Liver (tissue), 9 donors: Measurements from ENCODE around the gene CTAGE9. TPM values are rescaled to one million over a fixed set of nuclear protein-coding genes. Genes with fewer than 3 reads are reported as not detected.

ENCODE experiments used
- DNase-seq: peaks from one replicate; pipeline ENCODE4 v3.0.0-alpha.2; 2017; ENCODE audit warnings: low spot score
- H3K27ac ChIP-seq, 2 donors: one replicate each; pipeline ENCODE4 v1.7.0; 2013; ENCODE audit warnings: inconsistent platforms in 2 of 2, low read length in 2 of 2, control low read depth in 1 of 2, low read depth in 1 of 2, mild to moderate bottlenecking in 1 of 2
- H3K27me3 ChIP-seq, 4 donors: one replicate each; pipeline versions ENCODE4 v1.6.1 to v1.7.0; 2013; ENCODE audit warnings: low read length in 3 of 4, inconsistent platforms in 1 of 4, mild to moderate bottlenecking in 1 of 4, moderate library complexity in 1 of 4; ENCODE audit not compliant: control insufficient read depth in 4 of 4, insufficient read depth in 4 of 4
- H3K36me3 ChIP-seq, 4 donors: one replicate each; pipeline versions ENCODE4 v1.6.1 to v1.7.0; 2013; ENCODE audit warnings: low read length in 3 of 4, mild to moderate bottlenecking in 3 of 4, low read depth in 1 of 4, moderate library complexity in 1 of 4; ENCODE audit not compliant: control insufficient read depth in 4 of 4, insufficient read depth in 3 of 4
- H3K4me1 ChIP-seq, 4 donors: one replicate each; pipeline versions ENCODE4 v1.6.1 to v1.7.0; 2013; ENCODE audit warnings: low read length in 3 of 4, mild to moderate bottlenecking in 3 of 4, moderate library complexity in 1 of 4; ENCODE audit not compliant: control insufficient read depth in 4 of 4, insufficient read depth in 4 of 4
- H3K4me3 ChIP-seq, 3 donors: one replicate each; pipeline versions ENCODE4 v1.6.1 to v1.7.0; 2013; ENCODE audit warnings: low read length in 3 of 3, control low read depth in 1 of 3, low read depth in 1 of 3, mild to moderate bottlenecking in 1 of 3
- H3K9ac ChIP-seq, 2 donors: one replicate each; pipeline ENCODE4 v1.7.0; 2013; ENCODE audit warnings: low read length in 2 of 2, mild to moderate bottlenecking in 2 of 2, moderate library complexity in 2 of 2, control low read depth in 1 of 2, low read depth in 1 of 2
- H3K9me3 ChIP-seq, 4 donors: one replicate each; pipeline versions ENCODE4 v1.6.1 to v1.7.0; 2013; ENCODE audit warnings: low read length in 3 of 4; ENCODE audit not compliant: control insufficient read depth in 4 of 4
- ATF3 ChIP-seq: IDR thresholded peaks from 2 replicates; pipeline ENCODE4 v1.6.1; 2016; ENCODE audit warnings: antibody characterized with exemption
- CTCF ChIP-seq: fragments of 150-350 bp; IDR thresholded peaks from 2 replicates; pipeline ENCODE4 v1.5.1; 2017; ENCODE audit warnings: improper control_type of control experiment, low read depth, low read length; ENCODE audit not compliant: missing input control
- EGR1 ChIP-seq, 2 donors: IDR thresholded peaks; 2 replicates each; pipeline ENCODE4 v1.6.1; 2016 to 2018; ENCODE audit warnings: antibody characterized with exemption in 2 of 2, low read depth in 2 of 2
- FOXA1 ChIP-seq: IDR thresholded peaks from 2 replicates; pipeline ENCODE4 v1.6.1; 2016; ENCODE audit warnings: antibody characterized with exemption
- FOXA2 ChIP-seq: IDR thresholded peaks from 2 replicates; pipeline ENCODE4 v1.6.1; 2016; ENCODE audit warnings: antibody characterized with exemption
- GABPA ChIP-seq, 2 donors: IDR thresholded peaks in 1 of 2; conservative IDR thresholded peaks in 1 of 2; 2 replicates each; pipeline ENCODE4 v1.6.1; 2016; ENCODE audit warnings: antibody characterized with exemption in 2 of 2, mild to moderate bottlenecking in 1 of 2, moderate library complexity in 1 of 2
- HNF4A ChIP-seq, 2 donors: conservative IDR thresholded peaks; 2 replicates each; pipeline ENCODE4 v1.6.1; 2016; ENCODE audit warnings: antibody characterized with exemption in 2 of 2, mild to moderate bottlenecking in 2 of 2
- HNF4G ChIP-seq: IDR thresholded peaks from 2 replicates; pipeline ENCODE4 v1.6.1; 2016; ENCODE audit warnings: antibody characterized with exemption
- JUND ChIP-seq, 2 donors: IDR thresholded peaks; 2 replicates each; pipeline ENCODE4 v1.6.1; 2016; ENCODE audit warnings: antibody characterized with exemption in 2 of 2
- MAX ChIP-seq: IDR thresholded peaks from 2 replicates; pipeline ENCODE4 v1.6.1; 2016; ENCODE audit warnings: antibody characterized with exemption
- NR2F2 ChIP-seq: IDR thresholded peaks from 2 replicates; pipeline ENCODE4 v1.6.1; 2016; ENCODE audit warnings: antibody characterized with exemption
- RAD21 ChIP-seq, 2 donors: IDR thresholded peaks; 2 replicates each; pipeline ENCODE4 v1.6.1; 2016; ENCODE audit warnings: antibody characterized with exemption in 2 of 2, mild to moderate bottlenecking in 2 of 2
- REST ChIP-seq: IDR thresholded peaks from 2 replicates; pipeline ENCODE4 v1.6.1; 2016; ENCODE audit warnings: antibody characterized with exemption, mild to moderate bottlenecking
- RXRA ChIP-seq, 2 donors: IDR thresholded peaks; 2 replicates each; pipeline ENCODE4 v1.6.1; 2017 to 2018; ENCODE audit warnings: antibody characterized with exemption in 2 of 2, mild to moderate bottlenecking in 1 of 2
- SP1 ChIP-seq: IDR thresholded peaks from 2 replicates; pipeline ENCODE4 v1.6.1; 2018; ENCODE audit warnings: antibody characterized with exemption, mild to moderate bottlenecking
- TAF1 ChIP-seq: conservative IDR thresholded peaks from 2 replicates; pipeline ENCODE4 v1.6.1; 2016; ENCODE audit warnings: antibody characterized with exemption, mild to moderate bottlenecking
- YY1 ChIP-seq: IDR thresholded peaks from 2 replicates; pipeline ENCODE4 v1.6.1; 2016; ENCODE audit warnings: antibody characterized with exemption, mild to moderate bottlenecking
- ZBTB33 ChIP-seq: IDR thresholded peaks from 2 replicates; pipeline ENCODE4 v1.6.1; 2016; ENCODE audit warnings: antibody characterized with exemption
- WGBS: extraction: QIAGEN DNeasy Blood & Tissue Kit; methylation state at CpG from one replicate; pipeline ENCODE4 v1.1.7; 2013; 5-methylcytosine and 5-hydroxymethylcytosine counted together
- polyA plus RNA-seq, 2 donors: library from polyadenylated mRNA; stranded (reverse) in 1 of 2; unstranded in 1 of 2; fragments of 200-250 nt in 1 of 2; fragments of >200 nt in 1 of 2; fragmentation: Nextera tagmentation in 1 of 2; extraction: Ambion mirVana in 1 of 2; gene quantifications; one replicate each; pipeline versions ENCODE4 v1.2.1 to v1.2.3, GENCODE V29; 2013 to 2015
- total RNA-seq, 2 donors: library from RNA; depleted of rRNA; stranded (reverse); fragments of >200 nt; gene quantifications; one replicate each; pipeline ENCODE4 v1.2.3, GENCODE V29; 2014
- donor health status: healthy.
- donor health status: healthy.
- donor health status: healthy.
- donor health status: healthy.
- donor health status: healthy.

Gene CTAGE9
- total and polyA plus RNA-seq, 4 donors, result not detected

- Histone ChIP-seq H3K36me3 (no peaks in the 10 kb centered on the region), H3K27ac (no peak overlapping the region), H3K9ac (no peak overlapping the region), H3K4me1 (no peaks in the 10 kb centered on the region), H3K9me3 (no peaks in the 10 kb centered on the region), H3K27me3 (no peaks in the 10 kb centered on the region), H3K4me3 (no peak overlapping the region)
- 91% methylated on average over 7 of the region's 7 CpGs for WGBS
- no peak for DNase-seq
- no peak for TF ChIP-seq HNF4A (conservative IDR thresholded peaks at IDR 0.05)
- no peak for TF ChIP-seq FOXA2
- TF ChIP-seq JUND (IDR thresholded peaks at IDR 0.05), result no peak
- no peak for TF ChIP-seq HNF4G
Observed at GRCh38 chr6:131747821-131748353, 37.1 kb upstream of the CTAGE9 start.

- Histone ChIP-seq H3K27ac (no peak overlapping the region), H3K36me3 (no peaks in the 10 kb centered on the region), H3K4me3 (no peak overlapping the region), H3K4me1 (no peaks in the 10 kb centered on the region), H3K9me3 (no peaks in the 10 kb centered on the region), H3K9ac (no peak overlapping the region), H3K27me3 (no peaks in the 10 kb centered on the region)
- 95% methylated on average over 5 of the region's 5 CpGs for WGBS
- TF ChIP-seq FOXA2 (no peak), HNF4A (conservative IDR thresholded peaks at IDR 0.05) (no peak), JUND (IDR thresholded peaks at IDR 0.05) (no peak), YY1 (no peak), GABPA (IDR thresholded peaks at IDR 0.05 in 1 of 2, conservative IDR thresholded peaks at IDR 0.05 in 1 of 2) (no peak), FOXA1 (no peak), RAD21 (IDR thresholded peaks at IDR 0.05) (no peak), NR2F2 (no peak), TAF1 (no peak), ZBTB33 (no peak), HNF4G (no peak), EGR1 (IDR thresholded peaks at IDR 0.05; ENCODE audit: low read depth in 2 of 2) (no peak), CTCF (no peak), SP1 (no peak), RXRA (IDR thresholded peaks at IDR 0.05) (no peak), MAX (no peak), ATF3 (no peak), REST (no peak)
- no peak for DNase-seq
Observed at GRCh38 chr6:131745476-131745875, 34.7 kb upstream of the CTAGE9 start.
